ENCODE data around the gene SEPTIN5.
A peak's percentile ranks its signal among the peaks of the same experiment; 100 is the strongest.

The SEPTIN5 gene

DNA sequence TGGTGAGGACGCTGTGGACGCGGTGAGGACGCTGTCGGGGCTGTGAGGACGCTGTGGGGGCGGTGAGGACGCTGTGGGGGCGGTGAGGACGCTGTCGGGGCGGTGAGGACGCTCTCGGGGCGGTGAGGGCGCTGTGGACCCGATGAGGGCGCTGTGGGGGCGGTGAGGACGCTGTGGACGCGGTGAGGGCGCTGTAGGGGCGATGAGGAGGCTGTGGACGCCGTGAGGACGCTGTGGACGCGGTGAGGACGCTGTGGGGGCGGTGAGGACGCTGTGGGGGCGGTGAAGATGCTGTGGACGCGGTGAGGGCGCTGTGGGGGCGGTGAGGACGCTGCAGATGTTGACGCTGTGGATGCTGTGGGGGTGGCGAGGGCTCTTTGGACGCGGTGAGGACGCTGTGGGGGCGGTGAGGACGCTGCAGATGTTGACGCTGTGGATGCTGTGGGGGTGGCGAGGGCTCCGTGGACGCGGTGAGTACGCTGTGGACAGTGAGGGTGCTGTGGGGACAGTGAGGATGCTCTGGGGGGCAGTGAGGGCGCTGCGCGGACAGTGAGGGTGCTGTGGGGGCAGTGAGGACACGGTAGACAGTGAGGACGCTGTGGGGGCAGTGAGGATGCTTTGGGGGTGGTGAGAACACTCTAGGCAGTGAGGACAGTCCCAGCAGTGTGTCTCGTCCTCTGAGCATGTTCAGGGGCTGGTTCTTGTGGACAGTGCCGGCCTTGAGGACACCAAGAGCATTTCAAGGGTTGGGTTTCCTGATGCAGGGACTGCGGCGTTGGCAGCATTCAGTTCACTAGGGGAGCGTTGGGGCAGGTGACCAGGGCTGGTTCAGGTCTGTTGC lies 13.2 kb downstream of the SEPTIN5 start:
- TF ChIP-seq, protein P1, sequence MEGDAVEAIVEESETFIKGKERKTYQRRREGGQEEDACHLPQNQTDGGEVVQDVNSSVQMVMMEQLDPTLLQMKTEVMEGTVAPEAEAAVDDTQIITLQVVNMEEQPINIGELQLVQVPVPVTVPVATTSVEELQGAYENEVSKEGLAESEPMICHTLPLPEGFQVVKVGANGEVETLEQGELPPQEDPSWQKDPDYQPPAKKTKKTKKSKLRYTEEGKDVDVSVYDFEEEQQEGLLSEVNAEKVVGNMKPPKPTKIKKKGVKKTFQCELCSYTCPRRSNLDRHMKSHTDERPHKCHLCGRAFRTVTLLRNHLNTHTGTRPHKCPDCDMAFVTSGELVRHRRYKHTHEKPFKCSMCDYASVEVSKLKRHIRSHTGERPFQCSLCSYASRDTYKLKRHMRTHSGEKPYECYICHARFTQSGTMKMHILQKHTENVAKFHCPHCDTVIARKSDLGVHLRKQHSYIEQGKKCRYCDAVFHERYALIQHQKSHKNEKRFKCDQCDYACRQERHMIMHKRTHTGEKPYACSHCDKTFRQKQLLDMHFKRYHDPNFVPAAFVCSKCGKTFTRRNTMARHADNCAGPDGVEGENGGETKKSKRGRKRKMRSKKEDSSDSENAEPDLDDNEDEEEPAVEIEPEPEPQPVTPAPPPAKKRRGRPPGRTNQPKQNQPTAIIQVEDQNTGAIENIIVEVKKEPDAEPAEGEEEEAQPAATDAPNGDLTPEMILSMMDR (IDR thresholded peaks at IDR 0.05; ENCODE audit: control insufficient read depth, insufficient read depth, low read depth, low read length, missing control alignments) = no peak
- no peak overlapping the region for H3K4me3 ChIP-seq (ENCODE audit: control insufficient read depth, low read depth, low read length)
- no peak for DNase-seq (ENCODE audit: low read depth)

DNA sequence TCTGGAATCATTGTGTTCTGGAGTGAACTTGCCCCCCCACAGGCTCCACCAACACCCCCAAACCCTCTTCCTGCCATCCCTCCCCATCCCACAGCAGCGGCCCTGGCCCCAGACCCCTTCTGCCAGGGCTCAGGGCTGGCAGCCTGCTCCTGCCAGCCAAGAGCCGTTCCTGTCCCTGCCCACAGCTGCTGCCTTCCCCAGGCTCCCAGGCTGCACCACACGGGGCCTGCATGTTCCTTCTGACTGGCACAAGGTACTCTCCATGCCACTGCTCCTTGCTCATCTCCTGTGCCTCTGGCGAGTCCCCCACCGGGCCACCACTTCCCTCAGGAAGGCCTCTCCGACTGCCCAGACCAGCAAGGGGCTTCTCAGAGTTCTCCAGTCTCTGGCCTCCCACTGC lies 14.0 kb downstream of the SEPTIN5 start:
- H3K4me3 ChIP-seq (ENCODE audit: control insufficient read depth, low read depth, low read length) = no peak overlapping the region
- TF ChIP-seq, protein P1 (IDR thresholded peaks at IDR 0.05; ENCODE audit: control insufficient read depth, insufficient read depth, low read depth, low read length, missing control alignments) = no peak
- DNase-seq (ENCODE audit: low read depth) = no peak

DNA sequence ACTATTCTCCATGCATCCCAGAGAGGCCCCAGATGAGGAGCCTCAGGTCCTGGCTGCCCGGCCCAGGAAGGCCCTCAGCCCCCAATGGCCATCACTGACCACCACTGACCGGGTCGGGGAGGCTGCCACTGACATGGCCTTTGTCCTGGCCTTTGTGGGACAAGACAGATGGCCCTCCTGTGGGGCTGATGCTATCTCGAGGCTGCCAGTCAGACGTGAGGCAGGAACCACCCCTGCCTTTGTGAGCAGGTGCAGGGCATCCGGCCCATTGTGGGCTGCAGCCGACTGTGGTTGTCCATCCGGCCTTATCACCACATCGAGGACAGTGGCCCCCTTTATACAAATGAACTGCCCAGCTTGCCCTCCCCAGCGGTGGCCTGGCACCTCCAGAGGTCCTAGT lies 14.5 kb downstream of the SEPTIN5 start:
- TF ChIP-seq, protein P1 (IDR thresholded peaks at IDR 0.05; ENCODE audit: control insufficient read depth, insufficient read depth, low read depth, low read length, missing control alignments) = no peak
- no peak for DNase-seq (ENCODE audit: low read depth)
- no peak overlapping the region for H3K4me3 ChIP-seq (ENCODE audit: control insufficient read depth, low read depth, low read length)

DNA sequence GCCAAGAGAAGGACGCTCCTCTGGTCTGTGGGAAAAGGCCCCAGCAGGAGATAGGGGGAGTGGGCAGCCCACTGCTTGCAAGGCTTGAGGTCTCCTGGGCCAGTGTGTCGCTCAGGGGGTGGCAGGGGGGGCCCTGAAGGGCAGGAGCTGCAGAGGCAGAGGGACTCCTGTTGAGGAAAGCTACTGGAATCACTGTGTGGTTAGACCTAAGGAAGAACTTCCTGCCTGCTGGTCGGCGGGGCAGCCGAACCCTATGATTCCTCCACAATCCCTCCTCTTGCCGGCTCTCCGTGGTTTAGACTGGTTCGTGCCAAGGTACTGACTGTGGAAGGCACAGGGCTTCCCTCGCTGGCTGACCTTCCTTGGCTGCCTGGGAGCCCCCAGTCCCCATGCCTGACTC lies 15.2 kb downstream of the SEPTIN5 start:
- no peak for DNase-seq (ENCODE audit: low read depth)
- TF ChIP-seq, protein P1 (IDR thresholded peaks at IDR 0.05; ENCODE audit: control insufficient read depth, insufficient read depth, low read depth, low read length, missing control alignments) = no peak
- no peak overlapping the region for H3K4me3 ChIP-seq (ENCODE audit: control insufficient read depth, low read depth, low read length)

DNA sequence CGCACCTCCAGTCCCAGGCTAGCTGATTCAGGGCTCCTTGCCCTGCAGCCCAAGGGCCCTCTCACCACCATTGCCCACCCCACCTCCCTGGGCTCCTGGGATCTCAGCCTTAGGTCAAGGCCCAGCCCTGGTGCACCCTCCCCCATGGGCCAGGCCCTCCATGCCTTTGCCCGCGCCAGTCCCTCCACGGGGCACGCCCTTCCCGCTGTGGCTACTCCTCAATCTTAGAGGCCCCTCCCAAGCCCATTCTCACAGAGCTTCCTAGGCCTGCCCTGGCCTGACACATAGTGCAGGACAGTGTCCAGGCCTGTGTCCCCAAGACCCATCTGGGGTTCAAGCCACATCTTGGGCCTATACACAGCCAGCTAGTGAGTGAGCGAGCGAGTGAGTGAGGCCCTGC lies 15.9 kb downstream of the SEPTIN5 start:
- DNase-seq (ENCODE audit: low read depth) = no peak
- TF ChIP-seq, protein P1 (IDR thresholded peaks at IDR 0.05; ENCODE audit: control insufficient read depth, insufficient read depth, low read depth, low read length, missing control alignments) = no peak
- no peak overlapping the region for H3K4me3 ChIP-seq (ENCODE audit: control insufficient read depth, low read depth, low read length)

DNA sequence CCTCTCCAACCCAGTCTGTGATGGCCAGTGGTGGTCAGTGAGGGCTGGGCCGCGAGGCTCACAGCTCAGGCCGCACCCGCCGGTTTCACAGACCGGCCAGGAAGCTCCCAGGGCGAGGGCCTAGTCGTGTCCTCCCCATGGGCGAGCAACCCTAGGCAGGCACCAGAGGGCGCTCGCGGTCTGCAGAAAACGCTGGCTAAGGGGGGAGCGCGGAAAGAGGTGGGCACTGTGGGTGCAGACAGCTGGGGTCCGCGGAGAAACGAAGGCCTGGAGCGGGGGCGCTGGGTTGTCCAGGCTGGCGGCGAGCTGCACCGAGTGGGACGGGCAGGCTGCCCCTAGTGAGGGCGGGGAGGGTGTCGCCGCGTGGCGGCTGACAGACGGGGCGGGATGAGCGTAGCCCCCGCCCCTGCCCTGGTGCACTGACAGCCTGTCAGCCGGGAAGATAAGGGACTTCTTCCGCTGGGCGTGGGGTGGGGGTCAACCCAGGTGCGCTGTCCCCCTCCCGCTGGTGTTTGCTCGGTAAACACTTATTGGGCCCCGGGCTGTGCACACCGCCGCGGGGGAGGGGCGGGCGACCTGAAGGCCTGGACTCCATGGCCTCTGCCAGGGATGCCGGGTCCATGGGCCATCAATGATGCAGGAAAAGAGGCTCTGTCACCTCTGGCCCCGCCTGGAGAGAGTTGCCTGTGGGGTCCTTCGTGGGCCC lies 16.5 kb downstream of the SEPTIN5 start:
- DNase-seq (ENCODE audit: low read depth) = peak; percentile 21
- peak overlapping the region; percentile 38 for H3K4me3 ChIP-seq (ENCODE audit: control insufficient read depth, low read depth, low read length)
- TF ChIP-seq, protein P1 (IDR thresholded peaks at IDR 0.05; ENCODE audit: control insufficient read depth, insufficient read depth, low read depth, low read length, missing control alignments) = peak; percentile 96

All from AG09309 (cell line).